AML-193 (cell line): Measurements from ENCODE around the gene SIRPD.
"Not testable (repeated sequence)": the region's sequence is repeated elsewhere in the genome, so short reads cannot be mapped to it uniquely, and the experiment has no call there.

Experiments used
- DNase-seq, 2 experiments: peaks; one replicate each; lab custom pipeline; 2025; lab: John Stamatoyannopoulos, UW

SIRPD gene

DNA sequence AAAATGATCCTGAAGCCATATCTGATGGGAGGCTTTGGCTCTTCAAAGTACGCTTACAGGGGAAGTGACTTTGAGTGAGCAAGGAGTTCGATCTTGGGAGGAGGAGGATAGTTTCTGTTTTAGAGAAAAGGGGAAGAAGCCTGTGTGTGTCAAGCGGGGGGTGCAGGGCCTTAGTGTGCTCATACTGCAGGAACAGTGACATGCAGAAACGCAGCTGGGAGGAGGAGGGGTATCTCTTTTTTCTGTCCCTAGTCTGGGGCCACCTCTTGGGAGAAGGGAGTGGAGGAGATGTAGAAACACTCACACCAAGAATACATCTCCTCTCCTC, 19.8 kb downstream of the SIRPD start:
- peak; percentile 98 for DNase-seq

DNA sequence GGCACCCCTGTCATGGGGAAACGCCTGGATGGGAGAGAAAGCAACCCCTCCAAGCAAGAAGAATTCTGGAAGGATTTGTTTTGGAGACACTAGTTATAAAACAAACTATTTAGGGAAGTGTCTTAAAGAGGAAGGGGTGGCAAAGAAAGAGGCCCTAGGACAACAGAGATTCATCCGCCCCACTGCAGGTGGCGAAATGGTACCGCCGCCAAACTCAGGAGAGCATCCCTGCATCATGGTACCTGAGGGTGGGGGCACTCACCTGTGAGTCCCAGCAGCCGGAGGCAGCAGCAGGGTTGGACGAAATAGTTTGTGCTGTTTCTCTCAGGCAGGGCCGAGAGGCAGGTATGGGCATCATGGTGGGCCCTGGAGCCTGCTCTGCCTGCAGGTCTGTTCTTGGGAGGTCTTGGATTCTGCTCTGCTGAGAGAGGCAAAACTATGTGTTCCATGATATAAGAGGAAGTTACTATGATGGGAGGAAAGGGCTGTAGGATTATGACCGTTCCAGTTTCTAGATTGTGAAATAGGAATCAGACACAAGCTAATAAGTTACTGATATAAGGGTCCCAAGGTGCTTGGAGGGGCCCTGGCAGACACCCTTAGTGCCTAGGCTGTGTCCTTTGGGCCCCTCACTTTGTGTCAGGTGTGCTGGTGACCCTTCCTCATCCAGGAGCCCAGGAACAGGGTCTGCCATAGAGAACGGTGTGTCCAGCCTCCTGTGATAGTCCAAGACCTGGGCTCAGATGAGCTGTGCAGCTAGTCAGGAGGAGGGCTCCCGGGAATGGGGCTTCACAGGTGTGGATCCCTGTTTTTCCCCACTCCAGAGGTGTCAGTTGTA, 20.4 kb downstream of the SIRPD start:
- peak; percentile 56 to 64 for DNase-seq

DNA sequence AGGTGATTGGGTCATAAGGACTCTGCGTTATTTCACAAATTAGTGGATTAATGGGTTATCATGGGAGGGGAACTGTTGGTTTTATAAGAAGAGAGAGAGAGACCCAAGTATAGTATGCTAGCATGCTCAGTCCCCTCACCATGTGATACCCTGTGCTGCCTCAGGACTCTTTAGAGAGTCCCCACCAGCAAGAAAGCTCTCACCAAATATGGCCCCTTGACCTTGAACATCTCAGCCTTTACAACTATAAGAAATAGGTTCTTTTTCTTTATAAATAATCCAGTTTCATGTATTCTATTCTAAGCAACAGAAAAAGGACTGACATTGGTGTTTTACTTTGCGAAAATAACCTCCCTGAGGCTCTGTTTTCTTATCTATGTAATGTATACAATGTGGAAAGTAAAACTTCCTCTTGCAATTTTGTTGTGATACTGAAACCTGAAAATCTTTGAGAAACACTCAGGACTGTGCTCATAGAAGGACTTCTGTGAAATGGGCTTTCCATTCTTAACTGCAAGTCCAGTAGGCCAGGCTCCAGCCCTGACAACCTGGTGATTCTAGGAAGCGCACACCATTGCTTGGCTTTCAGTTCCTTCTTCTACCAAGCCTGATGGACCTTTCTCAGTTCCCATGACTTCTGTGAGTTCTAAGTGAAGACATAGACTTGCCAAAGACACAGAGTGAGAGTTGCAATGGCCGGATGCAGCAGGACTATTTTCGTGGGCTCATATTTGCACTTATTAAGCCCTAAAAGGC, 21.9 kb downstream of the SIRPD start:
- no peak for DNase-seq

DNA sequence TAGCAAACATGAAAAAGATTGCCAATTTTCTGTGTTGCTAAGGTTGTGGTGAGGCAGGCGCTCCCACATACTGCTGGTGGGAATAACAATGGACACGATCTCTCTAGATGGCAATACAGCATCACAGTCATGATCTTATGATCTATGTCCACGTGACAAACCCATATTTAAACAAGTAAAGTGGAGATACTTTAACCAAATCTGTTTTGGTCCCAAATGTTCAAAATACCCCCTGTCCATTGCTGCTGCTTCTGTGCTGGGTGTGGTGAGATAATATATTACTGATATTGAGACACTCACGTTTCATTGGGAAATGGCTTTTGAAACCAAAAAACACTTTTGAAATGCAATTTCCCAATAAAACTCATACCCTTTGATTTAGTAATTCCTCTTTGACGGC, 23.0 kb downstream of the SIRPD start:
- DNase-seq: peak; percentile 59 to 62

DNA sequence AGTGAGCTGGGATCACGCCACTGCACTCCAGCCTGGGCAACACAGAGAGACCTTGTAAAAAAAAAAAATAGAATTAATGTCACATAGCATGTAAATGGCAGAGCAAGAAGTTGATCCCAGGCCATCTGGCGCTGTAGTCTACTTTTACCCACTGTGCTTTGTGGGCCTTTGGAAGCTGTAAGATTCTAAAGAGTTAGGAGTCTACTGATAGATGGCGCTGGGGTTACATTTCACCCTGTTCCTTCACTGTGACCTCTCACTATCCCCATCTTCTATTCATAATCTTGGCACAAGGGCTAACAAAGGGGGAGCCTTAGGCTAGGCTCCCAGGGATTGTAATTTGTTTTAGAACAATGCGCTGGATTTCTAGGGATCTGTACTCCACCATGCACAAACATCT, 24.4 kb downstream of the SIRPD start:
- peak; percentile 55 to 67 for DNase-seq

DNA sequence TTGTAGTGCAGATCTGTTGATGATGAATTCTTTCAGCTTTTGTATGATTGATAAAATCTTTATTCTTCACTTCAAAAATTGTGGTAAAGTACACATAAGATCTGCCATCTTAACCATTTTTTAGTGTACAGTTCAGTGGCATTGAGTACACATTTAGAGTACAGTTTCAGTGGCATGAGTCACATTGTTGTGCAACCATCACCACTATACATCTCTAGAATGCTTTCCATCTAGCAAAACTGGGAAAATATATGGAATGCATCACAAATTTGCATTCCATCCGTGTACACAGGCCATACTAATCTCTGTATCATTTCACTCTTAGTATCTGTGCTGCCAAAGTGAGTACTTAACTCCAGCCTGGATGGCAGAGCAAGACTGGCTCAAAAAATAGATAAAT, 28.7 kb downstream of the SIRPD start:
- peak in 1 of 2 experiments; percentile 10 for DNase-seq

DNA sequence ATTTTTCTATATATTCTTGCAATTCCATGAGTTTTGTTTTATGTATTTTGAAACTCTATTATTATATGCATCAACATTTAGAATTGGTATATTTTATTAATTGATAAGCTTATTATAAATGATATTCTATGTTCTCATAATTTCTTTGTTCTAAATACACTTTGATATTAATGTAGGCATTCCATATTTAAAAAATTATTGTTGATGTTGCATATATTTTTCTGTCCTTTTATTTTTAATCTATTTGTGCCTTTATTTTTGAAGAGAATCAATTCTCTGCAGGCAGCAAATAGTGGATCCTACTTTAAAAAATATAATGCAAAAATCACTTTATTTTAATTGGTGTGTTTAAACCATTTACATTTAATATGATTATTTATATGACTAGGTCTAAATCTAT, 29.6 kb downstream of the SIRPD start:
- DNase-seq: no peak

DNA sequence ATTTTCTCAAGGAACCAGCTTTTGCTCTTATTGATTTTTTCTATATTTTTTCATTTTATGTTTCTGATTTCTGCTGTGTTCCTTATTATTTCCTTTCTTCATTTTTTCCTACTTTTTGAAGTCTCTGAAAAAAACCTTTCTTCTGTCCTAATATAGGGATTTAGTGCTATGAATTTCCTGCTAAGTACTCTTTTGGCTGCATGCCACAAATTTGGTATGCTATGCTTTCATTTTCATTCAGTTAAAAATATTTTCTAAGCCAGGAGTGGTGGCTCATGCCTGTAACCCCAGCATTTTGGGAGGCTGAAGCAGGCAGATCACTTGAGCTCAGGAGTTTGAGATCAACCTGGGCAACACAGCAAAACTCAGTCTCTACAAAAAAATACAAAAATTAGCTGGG, 30.6 kb downstream of the SIRPD start:
- DNase-seq: no peak

DNA sequence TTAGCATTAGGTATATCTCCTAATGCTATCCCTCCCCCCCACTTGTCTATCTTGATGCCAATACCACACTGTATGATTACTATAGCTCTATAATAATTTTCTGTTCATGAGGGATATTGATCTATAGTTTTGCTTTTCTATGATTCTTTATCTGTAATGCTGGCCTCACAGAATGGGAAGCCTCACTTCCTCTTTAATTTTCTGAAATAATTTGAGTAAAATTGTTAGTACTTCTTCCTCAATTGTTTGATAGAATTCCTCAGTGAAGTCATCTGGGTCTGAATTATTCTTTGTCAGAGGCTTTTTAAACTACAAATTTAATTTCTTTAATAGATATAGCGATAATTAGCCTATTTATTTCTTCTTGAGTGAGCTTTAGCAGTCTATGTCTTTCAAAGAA, 31.2 kb downstream of the SIRPD start:
- peak; percentile 10 to 19 for DNase-seq

DNA sequence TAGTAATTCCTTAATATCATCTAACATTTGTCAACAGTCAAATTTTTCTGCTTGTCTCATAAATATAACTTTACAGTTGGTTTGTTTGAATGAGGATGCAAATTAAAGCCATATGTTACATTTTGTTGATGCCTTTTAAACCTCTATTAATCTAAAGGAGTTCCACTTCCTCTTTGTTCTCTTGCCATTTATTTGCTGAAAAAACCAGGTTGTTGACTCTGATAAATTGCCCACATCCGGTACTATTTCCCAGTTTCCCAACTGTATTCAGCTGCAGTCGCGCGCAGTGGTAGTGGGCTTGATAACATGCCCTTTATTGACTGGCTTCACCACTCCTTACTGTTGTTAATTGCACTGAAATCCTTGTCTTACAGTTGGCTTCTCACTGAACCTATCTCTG, 33.5 kb downstream of the SIRPD start:
- peak; percentile 57 to 67 for DNase-seq

DNA sequence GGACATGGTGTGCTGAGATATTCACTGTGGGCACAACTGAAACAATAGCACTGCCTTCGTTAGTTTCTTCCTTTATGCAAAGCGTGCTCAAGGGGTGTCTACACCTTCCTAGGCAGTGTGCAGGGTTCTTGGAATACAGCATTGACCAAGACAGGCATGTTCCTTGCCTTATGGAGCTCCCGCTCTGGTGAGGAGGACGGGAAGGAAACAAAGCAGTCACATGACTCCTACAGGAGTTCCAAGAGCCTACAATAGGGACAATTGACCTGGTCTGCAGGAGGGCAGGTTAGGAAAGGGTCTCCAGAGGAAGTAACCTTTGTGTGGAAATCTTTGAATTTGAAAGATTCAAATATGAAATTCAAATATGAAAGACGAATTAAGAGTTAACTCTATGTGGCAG, 40.5 kb downstream of the SIRPD start:
- no peak for DNase-seq

DNA sequence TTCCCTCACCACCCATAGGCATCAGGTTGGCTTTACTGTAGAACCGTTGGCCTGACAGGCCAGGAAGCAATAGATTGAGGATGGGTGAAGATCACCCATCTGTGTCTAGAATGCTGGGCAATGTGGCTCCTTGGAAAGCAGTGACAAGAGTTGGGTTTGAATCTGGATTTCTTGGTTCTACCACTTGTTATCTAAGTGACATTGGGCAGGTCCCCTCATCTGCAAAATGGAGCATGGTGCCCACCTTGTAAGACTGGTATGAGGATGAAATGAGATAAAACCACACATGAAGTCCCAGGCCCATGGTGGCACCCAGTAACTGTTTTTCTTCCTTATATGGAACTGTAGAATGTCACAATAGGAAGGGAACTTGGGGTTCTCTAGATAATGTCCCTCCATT, 43.7 kb downstream of the SIRPD start:
- DNase-seq: no peak

DNA sequence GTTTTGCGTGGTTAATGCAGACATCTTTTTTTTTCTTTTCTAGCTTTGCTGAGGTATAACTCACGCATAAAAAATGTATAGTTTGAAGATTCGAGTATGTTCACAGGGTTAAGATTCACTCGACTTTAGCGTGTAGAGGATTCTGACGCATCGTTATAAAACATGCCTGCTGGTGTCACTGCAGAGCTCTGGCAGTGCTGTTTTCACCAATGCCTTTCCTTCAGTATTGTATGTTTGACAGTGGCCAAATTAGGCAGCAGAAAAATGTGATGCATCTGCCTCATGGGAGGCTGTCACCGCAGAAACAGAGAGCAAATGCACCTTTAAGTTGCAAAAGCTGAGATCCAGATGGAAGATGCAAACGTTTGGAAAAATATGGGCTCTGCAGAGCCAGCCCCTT, 48.3 kb downstream of the SIRPD start:
- DNase-seq: peak; percentile 52 to 66

DNA sequence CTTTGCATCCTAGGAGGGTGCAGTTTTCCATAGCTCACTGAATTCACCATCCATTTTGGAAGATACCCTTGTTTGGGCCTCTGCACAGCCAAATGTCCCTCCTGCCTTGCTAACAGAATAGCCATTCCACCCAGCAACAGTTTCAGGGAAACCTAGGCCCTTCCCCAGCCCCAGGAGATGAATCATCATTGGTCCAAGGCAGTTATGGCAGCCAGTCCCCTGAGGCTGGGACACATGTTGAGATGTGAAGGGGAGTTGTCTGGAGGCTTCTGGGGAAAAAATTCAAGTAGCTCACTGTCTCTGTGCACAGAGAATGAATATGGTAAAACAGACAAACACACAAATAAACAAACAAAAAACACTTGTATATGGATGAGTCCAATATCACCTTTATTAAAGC, 48.9 kb downstream of the SIRPD start:
- no peak for DNase-seq

DNA sequence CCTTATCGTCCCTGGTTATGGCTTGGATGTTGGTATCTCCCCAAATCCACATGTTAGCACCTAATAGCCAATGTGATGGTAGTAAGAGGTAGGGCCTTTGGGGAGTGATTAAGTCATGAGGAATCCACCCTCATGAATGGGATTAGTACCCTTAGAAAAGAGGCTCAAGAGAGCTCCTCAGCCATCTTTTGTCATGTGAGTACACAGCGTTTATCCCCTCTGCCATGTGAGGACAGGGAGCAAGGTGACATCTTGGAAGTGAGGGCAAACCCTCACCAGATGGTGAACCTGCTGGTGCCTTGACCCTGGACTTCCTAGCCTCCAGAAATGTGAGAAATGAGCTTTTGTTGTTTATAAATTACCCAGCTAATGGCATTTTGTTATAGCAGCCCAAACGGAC, 50.2 kb downstream of the SIRPD start:
- no peak for DNase-seq

DNA sequence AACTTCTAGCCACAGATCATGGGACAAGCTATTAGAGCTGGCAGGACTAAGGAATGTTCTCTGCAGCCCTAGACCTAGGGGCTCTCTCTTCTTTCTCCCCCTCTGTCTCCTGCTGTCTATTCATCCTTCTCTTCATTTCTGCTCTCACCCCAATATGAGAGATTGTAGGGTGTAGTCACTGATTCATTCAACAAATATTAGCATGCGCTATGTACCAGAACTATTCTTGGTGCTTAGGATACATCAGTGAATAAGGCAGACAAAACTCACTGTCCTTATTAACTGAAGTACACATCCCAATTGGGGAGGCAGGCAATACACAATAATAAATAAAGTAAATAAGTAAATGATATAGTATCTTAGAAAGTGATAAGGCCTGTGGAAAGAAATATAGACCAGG, 51.6 kb downstream of the SIRPD start:
- DNase-seq: no peak

DNA sequence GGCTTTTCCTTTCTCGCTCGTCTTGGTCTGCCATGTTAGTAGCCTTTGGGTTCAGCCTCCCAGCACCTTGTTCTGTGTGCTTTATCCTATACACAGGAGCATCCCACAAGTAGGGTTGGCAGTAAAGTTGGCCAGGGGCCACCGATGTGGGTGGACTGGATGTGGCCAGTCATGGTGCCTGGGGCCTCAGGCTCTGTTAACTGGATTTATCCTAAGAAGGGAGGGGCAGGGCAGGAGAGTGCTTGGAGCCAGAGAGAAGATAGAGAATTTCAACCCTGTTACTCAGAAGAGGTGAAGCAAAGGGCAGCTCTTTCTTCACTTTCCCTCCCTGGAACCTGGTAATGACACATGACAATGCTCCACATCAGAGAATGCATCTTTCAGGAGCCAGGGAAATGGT, 52.1 kb downstream of the SIRPD start:
- DNase-seq: no peak

DNA sequence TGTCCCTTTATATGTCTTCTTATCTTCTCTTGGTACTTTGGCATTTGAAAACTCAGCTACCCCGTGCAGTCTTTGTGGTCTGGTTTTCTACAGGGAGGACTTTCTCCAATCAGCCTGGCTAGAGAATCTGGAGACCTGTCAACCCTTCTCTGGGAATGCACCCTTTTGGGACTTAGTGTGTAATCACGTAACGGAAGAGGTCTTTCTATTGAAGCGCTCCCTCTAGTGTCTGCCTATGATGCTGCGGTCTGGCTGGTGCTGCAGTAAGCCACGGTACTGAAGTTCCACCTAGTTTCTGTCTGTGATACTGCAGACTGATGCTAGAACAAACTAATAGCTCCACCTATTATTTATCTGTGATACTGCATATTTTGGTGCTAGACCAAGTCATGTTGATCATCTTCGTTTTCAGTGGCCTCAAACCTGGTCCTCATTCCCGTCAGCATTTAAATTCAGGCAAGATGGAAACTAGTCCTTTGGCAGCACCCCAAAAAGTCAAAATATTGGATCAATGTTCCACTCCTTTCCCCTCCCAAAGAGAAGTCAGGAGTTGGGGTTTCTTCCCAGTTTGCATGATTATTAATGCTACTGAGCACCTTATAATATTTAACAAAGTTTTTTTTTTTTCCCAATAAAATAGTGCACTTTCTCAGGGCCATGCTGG, 53.8 kb downstream of the SIRPD start:
- peak; percentile 96 for DNase-seq

DNA sequence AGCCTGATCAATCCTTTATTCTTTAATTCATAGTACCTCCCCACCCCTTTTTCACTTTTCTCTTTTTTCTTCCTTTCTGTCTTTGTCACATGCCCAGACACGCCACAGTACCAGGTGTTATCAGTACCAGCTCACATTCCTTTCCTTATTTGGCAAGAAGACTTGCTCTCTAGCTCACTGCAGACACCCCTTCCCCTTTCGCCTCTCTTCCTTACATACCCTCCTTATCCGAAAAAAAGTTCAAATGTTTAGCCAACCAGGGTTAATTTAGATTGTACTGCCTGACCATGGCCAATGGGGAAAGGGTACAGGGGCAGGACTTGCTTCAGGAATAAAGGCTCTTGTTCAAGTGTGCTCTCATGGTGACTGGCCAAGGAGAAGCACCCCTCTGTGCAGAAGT, 57.0 kb downstream of the SIRPD start:
- no peak for DNase-seq

DNA sequence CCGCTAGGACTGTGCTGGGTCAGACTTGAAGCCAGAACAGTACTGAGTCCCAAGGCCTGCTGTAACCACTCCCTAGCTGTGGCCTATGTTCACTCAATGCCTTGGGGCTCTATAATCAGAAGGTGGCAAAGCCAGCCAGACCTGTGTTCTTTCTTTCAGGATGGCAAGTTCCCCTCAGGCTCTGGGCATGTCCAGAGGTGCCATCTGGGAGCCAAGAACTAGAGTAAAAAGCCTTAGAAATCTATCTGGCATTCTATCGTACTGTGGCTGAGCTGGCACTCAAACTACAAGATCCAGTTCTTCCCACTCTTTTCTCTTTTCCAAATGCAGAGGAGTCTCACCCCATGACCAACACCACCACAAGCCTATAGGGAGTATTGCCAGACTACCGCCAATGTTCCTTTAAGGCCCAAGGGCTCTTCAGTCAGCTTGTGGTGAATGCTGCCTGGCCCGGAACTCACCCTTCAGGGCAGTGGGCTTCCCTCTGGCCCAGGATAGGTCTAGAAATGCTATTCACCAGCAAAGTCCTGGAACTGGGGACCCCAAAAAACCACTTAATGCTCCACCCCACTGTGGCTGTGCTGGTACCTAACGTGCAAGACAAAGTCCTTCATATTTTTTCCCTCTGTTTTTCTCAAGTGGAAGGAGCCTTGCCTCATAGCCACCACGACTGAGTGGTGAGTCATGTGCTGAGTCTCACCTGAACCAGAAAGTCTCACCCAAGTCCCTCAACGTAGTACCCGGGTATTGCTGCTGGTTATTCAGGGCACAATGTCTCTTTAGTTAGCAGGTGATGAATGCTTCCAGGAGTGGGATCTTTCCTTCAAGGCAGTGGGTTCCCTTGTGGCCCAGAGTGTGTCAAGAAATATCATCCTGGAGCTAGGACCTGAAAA, 57.7 kb downstream of the SIRPD start:
- no peak for DNase-seq

DNA sequence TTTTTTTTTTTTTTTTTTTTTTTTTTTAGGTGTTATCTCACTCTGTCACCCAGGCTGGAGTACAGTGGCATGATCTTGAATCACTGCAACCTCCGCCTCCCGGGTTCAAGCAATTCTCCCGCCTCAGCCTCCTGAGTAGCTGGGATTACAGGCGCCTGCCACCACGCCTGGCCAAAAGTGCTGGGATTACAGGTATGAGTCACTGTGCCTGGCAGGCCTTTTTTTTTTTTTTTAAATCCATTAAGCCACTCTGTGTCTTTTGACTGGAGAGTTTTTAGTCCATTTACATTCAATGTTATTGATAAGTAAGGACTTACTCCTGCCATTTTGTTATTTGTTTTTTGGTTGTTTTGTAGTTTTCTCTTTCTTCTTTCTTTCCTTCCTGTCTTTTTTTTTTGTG, 60.1 kb downstream of the SIRPD start:
- not testable (repeated sequence) for DNase-seq

DNA sequence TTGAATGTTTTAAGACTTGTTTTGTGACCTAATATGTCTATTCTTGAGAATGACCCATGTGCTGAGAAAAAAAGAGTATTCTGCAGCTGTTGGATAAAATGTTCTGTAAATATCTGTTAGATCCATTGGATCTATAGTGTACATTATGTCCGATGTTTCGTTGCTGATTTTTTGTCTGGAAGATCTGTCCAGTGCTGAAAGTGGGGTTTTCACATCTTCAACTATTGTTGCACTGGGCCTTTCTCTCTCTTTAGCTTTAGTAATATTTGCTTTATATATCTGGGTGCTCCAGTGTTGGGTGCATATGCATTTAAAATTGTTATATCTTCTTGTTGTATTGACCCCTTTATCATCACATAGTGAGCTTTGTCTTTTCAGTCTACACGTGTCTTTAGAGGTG, 60.6 kb downstream of the SIRPD start:
- DNase-seq: no peak
